Hepatocyte (in vitro differentiated cells): Measurements from ENCODE around the gene CACNA2D4. TPM values are rescaled to one million over a fixed set of nuclear protein-coding genes. Genes with fewer than 3 reads are reported as not detected.

ENCODE experiments used
- DNase-seq: peaks from one replicate; pipeline ENCODE4 v3.0.0-alpha.2; 2016; ENCODE audit warnings: low spot score
- H2AFZ ChIP-seq: fragments of 200-600 bp; sonication (generic); 2 replicates; pipeline ENCODE4 v1.6.0; 2016; ENCODE audit warnings: antibody characterized with exemption, mild to moderate bottlenecking
- H3K27ac ChIP-seq: fragments of 200-600 bp; sonication (generic); 2 replicates; pipeline ENCODE4 v1.5.1; 2016; ENCODE audit warnings: mild to moderate bottlenecking
- H3K27me3 ChIP-seq: fragments of 200-600 bp; sonication (generic); 2 replicates; pipeline ENCODE4 v1.6.1; 2016
- H3K36me3 ChIP-seq: fragments of 200-600 bp; sonication (generic); replicated peaks from 2 replicates; pipeline ENCODE4 v1.5.1; 2016; ENCODE audit warnings: low read depth; ENCODE audit not compliant: insufficient read depth
- H3K4me1 ChIP-seq: fragments of 200-600 bp; sonication (generic); 2 replicates; pipeline ENCODE4 v1.5.1; 2016; ENCODE audit warnings: mild to moderate bottlenecking, moderate library complexity; ENCODE audit not compliant: insufficient read depth
- H3K4me2 ChIP-seq: fragments of 200-600 bp; sonication (generic); 2 replicates; pipeline ENCODE4 v1.6.0; 2016
- H3K4me3 ChIP-seq: fragments of 200-600 bp; sonication (generic); 2 replicates; pipeline ENCODE4 v1.5.1; 2016; ENCODE audit warnings: mild to moderate bottlenecking
- H3K79me2 ChIP-seq: fragments of 200-600 bp; sonication (generic); 2 replicates; pipeline ENCODE4 v1.6.0; 2017; ENCODE audit warnings: mild to moderate bottlenecking
- H3K9me2 ChIP-seq: fragments of 200-600 bp; sonication (generic); replicated peaks from 2 replicates; pipeline ENCODE4 v1.6.0; 2017; ENCODE audit warnings: mild to moderate bottlenecking; ENCODE audit not compliant: insufficient read depth
- H3K9me3 ChIP-seq: fragments of 200-600 bp; sonication (generic); 2 replicates; pipeline ENCODE4 v1.5.1; 2016; ENCODE audit warnings: low read depth, mild to moderate bottlenecking
- H4K20me1 ChIP-seq: fragments of 200-600 bp; sonication (generic); 2 replicates; pipeline ENCODE4 v1.6.0; 2016; ENCODE audit warnings: mild to moderate bottlenecking; ENCODE audit not compliant: insufficient read depth, poor library complexity, severe bottlenecking
- CTCF ChIP-seq: fragments of 200-600 bp; sonication (generic); IDR thresholded peaks from 2 replicates; pipeline ENCODE4 v1.5.1; 2016; ENCODE audit warnings: antibody characterized with exemption, mild to moderate bottlenecking; ENCODE audit not compliant: poor library complexity
- EZH2 ChIP-seq: fragments of 200-600 bp; sonication (generic); IDR thresholded peaks from 2 replicates; pipeline ENCODE4 v1.6.1; 2016; ENCODE audit warnings: antibody characterized with exemption, mild to moderate bottlenecking, borderline replicate concordance
- EZH2phosphoT487 ChIP-seq: fragments of 200-600 bp; sonication (generic); IDR thresholded peaks from one replicate; pipeline ENCODE4 v1.6.1; 2018; ENCODE audit warnings: antibody characterized with exemption, mild to moderate bottlenecking, low read depth, moderate library complexity; ENCODE audit not compliant: unreplicated experiment, severe bottlenecking
- whole genome bisulfite sequencing: methylation state at CpG from one replicate; pipeline ENCODE4 v1.1.6; 2016; ENCODE audit warnings: low lambda C conversion rate; ENCODE audit errors: missing lambda C conversion rate; 5-methylcytosine and 5-hydroxymethylcytosine counted together
- polyA plus RNA-seq: library from polyadenylated mRNA; unstranded; fragments of >200 nt; fragmentation: Nextera tagmentation; extraction: Ambion mirVana; gene quantifications from 2 replicates; pipeline ENCODE4 v1.2.1, GENCODE V29; 2016
- total RNA-seq: library from RNA; depleted of rRNA; stranded (reverse); fragments of >200 nt; gene quantifications from 2 replicates; pipeline ENCODE4 v1.2.3, GENCODE V29; 2014

The CACNA2D4 gene
- total and polyA plus RNA-seq, 2 experiments from 2014 or later, result 1.3 to 2.1 TPM

DNA sequence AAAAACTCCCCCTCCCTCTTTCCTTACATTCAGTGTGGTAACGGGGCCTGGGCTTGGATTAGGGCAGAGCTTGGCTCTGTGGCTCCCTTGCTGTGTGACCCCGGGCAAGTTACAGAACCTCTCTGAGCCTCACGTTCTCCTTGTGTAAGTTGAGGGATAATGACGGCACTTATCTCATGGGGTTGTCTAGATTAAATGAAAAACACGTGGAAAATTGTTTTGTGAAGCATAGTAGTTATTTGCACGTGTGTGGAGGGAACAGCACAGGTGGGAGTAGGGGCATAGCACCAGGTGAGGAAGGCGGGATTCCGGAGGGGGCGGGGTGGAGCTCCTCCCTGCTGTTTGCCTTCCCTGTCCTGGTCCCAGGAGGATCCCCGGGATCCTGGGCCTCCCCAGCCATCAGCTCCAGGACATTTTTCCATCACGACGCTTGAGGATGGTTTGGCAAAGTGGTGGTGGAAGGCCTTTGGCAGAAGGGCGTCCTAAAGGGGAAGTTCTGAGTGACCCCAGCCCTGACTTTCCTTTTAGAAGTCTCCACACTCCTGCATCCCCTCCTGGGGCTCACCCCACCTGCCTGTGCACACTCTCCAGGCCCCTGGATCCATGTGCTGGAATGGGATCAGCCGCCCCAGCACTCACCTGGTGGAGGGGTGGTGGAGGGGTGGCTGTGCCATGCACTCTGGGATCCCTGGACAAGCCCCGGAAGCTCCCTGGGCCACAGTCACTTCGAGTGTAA lies 75.4 kb downstream of the CACNA2D4 start:
- no peak for DNase-seq

GRCh38 chr12:1842183-1842904 lies 76.1 kb downstream of the CACNA2D4 start:
- no peak for DNase-seq
- no peaks in the 10 kb centered on the region for H3K27me3 ChIP-seq
- no peaks in the 10 kb centered on the region for H3K36me3 ChIP-seq
- no peak overlapping the region for H3K4me3 ChIP-seq
- H2AFZ ChIP-seq, result no peak overlapping the region
- H4K20me1 ChIP-seq, result no peaks in the 10 kb centered on the region
- no peak for TF ChIP-seq EZH2
- no peak for TF ChIP-seq EZH2phosphoT487
- no peak for TF ChIP-seq CTCF
- no peaks in the 10 kb centered on the region for H3K79me2 ChIP-seq
- H3K9me3 ChIP-seq, result no peaks in the 10 kb centered on the region
- H3K4me2 ChIP-seq, result no peak overlapping the region
- H3K27ac ChIP-seq, result no peak overlapping the region
- WGBS, result 90% methylated on average over 16 of the region's 18 CpGs
- no peaks in the 10 kb centered on the region for H3K4me1 ChIP-seq
- H3K9me2 ChIP-seq, result no peaks in the 10 kb centered on the region

More for the DNA sequence above, 75.4 kb downstream of the CACNA2D4 start:
- H2AFZ ChIP-seq, result no peak overlapping the region
- no peak overlapping the region for H3K27ac ChIP-seq
- 83% methylated on average over 16 of the region's 16 CpGs for WGBS
- H4K20me1 ChIP-seq, result no peaks in the 10 kb centered on the region
- H3K36me3 ChIP-seq, result no peaks in the 10 kb centered on the region
- no peaks in the 10 kb centered on the region for H3K79me2 ChIP-seq
- H3K9me3 ChIP-seq, result no peaks in the 10 kb centered on the region
- no peaks in the 10 kb centered on the region for H3K9me2 ChIP-seq
- TF ChIP-seq EZH2phosphoT487 (no peak), EZH2 (no peak), CTCF (no peak)
- H3K4me1 ChIP-seq, result no peaks in the 10 kb centered on the region
- no peak overlapping the region for H3K4me2 ChIP-seq
- H3K4me3 ChIP-seq, result no peak overlapping the region
- no peaks in the 10 kb centered on the region for H3K27me3 ChIP-seq

DNA sequence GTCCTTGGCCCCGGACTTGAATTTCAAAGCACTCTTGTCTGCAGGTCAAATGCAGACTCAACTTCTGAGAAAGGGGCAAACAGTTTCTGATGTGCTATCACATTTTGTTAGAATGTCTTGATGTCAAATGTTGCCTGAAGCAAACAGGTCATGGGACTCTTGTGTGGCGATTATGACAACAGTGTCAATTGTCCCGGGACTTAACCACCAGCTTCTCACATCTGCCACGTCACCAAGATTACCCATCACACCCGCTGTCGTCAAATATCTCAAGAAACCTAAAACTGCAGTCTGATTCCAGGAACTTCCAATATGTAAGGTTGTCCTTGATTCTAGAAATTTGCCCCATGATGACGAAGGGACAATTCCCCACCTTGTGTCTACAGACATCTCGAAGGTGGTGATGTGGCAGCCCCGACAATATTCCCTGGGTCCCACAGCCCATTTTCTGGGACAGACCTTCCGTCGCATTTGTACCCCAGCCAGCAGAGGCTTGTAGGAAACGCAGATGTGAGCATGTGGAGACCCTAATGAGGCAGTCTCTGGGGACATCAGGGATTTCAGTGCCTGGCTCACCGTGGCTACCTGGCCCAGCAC lies 76.8 kb downstream of the CACNA2D4 start:
- Histone ChIP-seq H3K79me2 (no peaks in the 10 kb centered on the region), H3K9me3 (no peaks in the 10 kb centered on the region), H3K27ac (no peak overlapping the region), H3K36me3 (no peaks in the 10 kb centered on the region), H3K9me2 (no peaks in the 10 kb centered on the region), H3K4me2 (no peak overlapping the region), H2AFZ (no peak overlapping the region), H4K20me1 (no peaks in the 10 kb centered on the region), H3K4me1 (no peaks in the 10 kb centered on the region), H3K4me3 (no peak overlapping the region), H3K27me3 (no peaks in the 10 kb centered on the region)
- TF ChIP-seq CTCF (no peak), EZH2phosphoT487 (no peak), EZH2 (no peak)
- DNase-seq, result no peak
- 95% methylated on average over 13 of the region's 13 CpGs for WGBS
